Measurements from ENCODE around the gene SPG11.

The SPG11 gene

GRCh38 chr15:44516436-44516835, 147.0 kb downstream of the SPG11 start:
- no peak for DNase-seq

Measured in activated T-cell treated with anti-CD3 and anti-CD28 coated beads for 4 hours (primary cell).